ENCODE data around the gene IL34. TPM values are rescaled to one million over a fixed set of nuclear protein-coding genes. Genes with fewer than 3 reads are reported as not detected.

IL34 gene
- total RNA-seq, 1 donor from 2014 or later, result 6.1 TPM

DNA sequence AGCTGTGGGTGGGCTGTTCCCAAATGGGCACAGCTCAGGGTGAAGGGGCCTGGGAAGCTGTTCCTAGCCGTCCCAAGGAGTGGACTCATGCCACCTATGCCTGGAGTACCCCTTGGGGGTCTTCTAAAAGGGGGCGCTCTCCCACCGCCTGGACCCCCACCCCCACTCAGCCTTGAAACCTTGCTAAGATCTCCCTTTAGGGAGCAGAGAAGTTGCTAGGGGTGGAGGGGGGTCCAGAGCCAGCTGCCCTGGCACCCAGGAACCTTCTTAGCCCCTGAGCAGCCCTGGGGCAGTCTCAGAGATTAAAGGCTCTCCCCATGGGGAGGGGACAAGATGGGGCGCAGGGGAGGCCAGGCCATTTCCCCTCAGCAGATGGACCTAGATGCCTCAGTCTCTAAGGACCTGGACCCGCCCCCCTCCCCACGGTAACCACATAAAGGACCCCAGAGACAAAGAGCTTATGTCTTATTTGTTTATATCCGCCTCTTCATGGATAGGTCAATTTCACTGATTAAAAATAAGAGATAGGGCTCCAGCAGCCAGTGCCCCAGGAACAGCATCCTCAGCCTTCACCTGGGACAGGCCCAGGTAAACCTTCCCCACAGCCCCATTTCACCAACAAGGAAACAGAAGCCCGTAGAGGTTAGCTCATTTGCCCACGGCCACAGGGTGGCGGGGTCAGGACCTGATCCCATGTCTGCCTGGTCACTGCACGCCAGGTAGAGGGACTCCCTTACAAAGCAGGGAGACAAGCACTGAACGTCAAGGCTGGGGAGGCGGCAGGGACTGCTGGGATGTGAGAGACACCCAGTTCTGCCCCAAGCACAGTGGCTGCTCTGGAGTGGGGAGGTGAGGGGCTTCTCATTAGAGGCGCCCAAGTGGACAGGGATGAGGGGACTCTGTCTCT is 36.1 kb downstream of the IL34 start:
- Histone ChIP-seq H3K4me1 (peaks cover 60% of the 10 kb centered on the region), H3K4me3 (peak overlapping the region; percentile 73 to 91), H3K9me3 (no peaks in the 10 kb centered on the region), H3K36me3 (peaks cover 0 to 27% of the 10 kb centered on the region in 2 donors), H3K27ac (peak overlapping the region; percentile 92), H3K27me3 (no peaks in the 10 kb centered on the region)
- intact Hi-C loops (cut with DNase I), result loop anchor here (5.0 kb wide), 1 partner anchor 55 kb away; no protein-coding TSS in a partner anchor
- TF ChIP-seq POLR2A (IDR thresholded peaks at IDR 0.05), result no peak
- no peak for DNase-seq (ENCODE audit: extremely low spot score in 2 of 2)

GRCh38 chr16:70683146-70683944 is 37.0 kb downstream of the IL34 start:
- Histone ChIP-seq H3K4me1 (peaks cover 69% of the 10 kb centered on the region), H3K36me3 (peaks cover 0 to 19% of the 10 kb centered on the region in 2 donors), H3K27me3 (no peaks in the 10 kb centered on the region), H3K27ac (peak overlapping the region; percentile 92), H3K4me3 (peak overlapping the region; percentile 73 to 91), H3K9me3 (no peaks in the 10 kb centered on the region)
- intact Hi-C loops (cut with DNase I), result loop anchor here (5.0 kb wide), 1 partner anchor 54 kb away; no protein-coding TSS in a partner anchor
- TF ChIP-seq CTCF (IDR thresholded peaks at IDR 0.05) (no peak), POLR2AphosphoS5 (IDR thresholded peaks at IDR 0.05; ENCODE audit: insufficient read depth in 1 of 2, low read depth in 1 of 2) (no peak), POLR2A (IDR thresholded peaks at IDR 0.05) (no peak)
- DNase-seq (ENCODE audit: extremely low spot score in 2 of 2), result no peak

DNA sequence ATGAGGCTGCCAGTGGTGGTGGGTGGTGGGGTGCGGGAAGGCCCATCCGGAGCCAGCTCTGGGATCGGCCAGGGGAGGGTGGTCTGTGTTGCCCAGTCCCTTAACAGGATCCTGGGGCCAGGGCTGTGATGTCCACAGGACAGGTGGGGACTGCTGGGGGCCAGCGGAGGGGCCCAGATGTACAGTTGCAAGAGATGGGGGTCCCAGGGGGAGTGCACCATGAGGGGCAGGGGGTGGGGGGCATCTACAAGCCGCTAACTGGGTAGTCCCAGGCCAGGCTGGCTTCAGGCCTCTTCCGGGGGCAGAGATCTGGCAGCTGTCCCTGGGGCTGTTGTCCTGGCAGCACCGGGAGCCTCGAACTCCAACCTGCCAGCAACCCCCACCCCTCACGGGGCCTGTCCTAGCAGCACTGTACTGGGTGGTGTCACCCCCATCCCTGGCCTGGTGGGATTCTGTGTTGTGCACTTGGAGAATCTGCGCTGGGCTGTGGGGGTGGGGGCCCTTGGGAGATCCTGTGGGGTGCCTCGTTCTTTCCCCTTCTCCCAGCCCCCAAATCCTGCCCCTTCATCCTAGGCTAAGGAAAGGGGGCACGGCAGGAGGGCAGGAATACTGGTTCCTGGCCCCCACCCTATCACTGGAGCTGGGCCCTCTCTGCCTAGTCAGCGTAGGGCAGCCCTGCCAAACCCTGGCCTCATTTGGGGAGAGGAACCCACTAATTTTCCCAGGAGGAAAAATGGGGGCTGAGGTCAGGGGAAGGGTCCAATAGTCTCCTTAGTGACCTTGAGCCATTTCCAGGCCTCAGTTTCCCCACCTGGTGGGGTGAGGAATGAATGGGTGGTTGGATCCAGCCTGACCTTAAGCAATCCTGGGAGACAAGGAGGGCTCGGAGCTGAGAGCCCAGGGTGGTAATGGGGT is 38.0 kb downstream of the IL34 start:
- Histone ChIP-seq H3K27me3 (no peaks in the 10 kb centered on the region), H3K4me3 (peak overlapping the region; percentile 73 to 91), H3K27ac (peak overlapping the region; percentile 92), H3K9me3 (no peaks in the 10 kb centered on the region), H3K36me3 (peaks cover 0 to 8% of the 10 kb centered on the region in 2 donors), H3K4me1 (peaks cover 79% of the 10 kb centered on the region)
- no peak for TF ChIP-seq POLR2AphosphoS5 (IDR thresholded peaks at IDR 0.05; ENCODE audit: insufficient read depth in 1 of 2, low read depth in 1 of 2)
- TF ChIP-seq POLR2A (IDR thresholded peaks at IDR 0.05), result no peak
- no peak for TF ChIP-seq CTCF (IDR thresholded peaks at IDR 0.05)
- DNase-seq (ENCODE audit: extremely low spot score in 2 of 2), result no peak
- intact Hi-C loops (cut with DNase I), result loop anchor here (5.0 kb wide), 1 partner anchor 53 kb away; no protein-coding TSS in a partner anchor

DNA sequence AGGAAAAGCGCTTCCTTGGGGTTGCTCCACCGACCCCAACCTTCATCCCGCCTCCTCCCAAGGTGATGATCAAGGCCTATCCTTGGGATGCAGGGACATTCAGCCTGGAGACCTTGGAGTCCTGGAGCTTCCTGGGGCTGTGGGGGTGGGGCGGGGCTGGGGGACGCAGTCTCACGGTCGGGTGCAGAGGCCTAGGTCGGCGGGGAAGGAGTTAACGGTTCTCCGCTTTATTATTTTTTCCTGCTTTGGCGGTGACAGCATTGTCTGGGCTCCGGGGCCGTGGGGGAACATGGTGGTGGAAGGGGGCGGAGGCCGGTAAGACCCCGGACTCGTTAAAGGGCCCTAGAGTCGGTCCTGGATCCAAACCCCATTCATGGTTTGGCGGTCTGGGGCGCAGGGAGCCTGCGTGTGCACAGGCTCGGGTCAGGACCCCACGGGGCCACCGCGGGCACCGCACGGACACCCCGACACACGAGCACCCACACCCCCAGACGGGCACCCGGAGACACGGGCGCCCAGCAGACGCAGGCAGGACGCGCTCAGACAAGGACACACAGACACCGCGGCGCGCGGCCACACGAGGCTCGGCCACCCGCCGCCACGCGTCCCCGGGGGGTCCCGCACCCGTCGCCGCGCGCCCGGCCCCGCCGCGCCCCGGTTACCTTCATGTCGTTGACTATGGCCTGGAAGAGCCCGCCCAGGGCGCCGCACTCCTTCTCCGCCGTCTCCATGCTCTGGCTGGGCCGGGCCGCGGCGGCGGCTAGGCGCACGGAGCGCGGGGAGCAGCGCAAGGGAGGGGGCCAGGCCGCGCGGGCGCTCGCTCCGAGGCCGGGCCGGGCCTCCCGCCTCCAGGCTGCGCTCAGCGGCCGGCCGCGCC is 38.9 kb downstream of the IL34 start:
- Histone ChIP-seq H3K36me3 (peaks cover 0 to 4% of the 10 kb centered on the region in 2 donors), H3K4me1 (peaks cover 86% of the 10 kb centered on the region), H3K9me3 (no peaks in the 10 kb centered on the region), H3K27ac (peak overlapping the region; percentile 92), H3K27me3 (no peaks in the 10 kb centered on the region), H3K4me3 (peak overlapping the region; percentile 73 to 91)
- no peak for TF ChIP-seq CTCF (IDR thresholded peaks at IDR 0.05)
- TF ChIP-seq POLR2AphosphoS5 (IDR thresholded peaks at IDR 0.05; ENCODE audit: insufficient read depth in 1 of 2, low read depth in 1 of 2), result no peak
- TF ChIP-seq POLR2A (IDR thresholded peaks at IDR 0.05), result no peak
- intact Hi-C loops (cut with DNase I), result no loop called here
- no peak for DNase-seq (ENCODE audit: extremely low spot score in 2 of 2)

Measured in vagina (tissue), 2 donors.